ENCODE measurements around the gene CAPN15. TPM values are rescaled to one million over a fixed set of nuclear protein-coding genes. Genes with fewer than 3 reads are reported as not detected.

The CAPN15 gene
- total and polyA plus RNA-seq, 9 of the 15 experiments (the other 6 are each of a cell fraction or from before 2014, with no cell fraction given) = 0.62 to 111 (median 14.2) TPM

GRCh38 chr16:527015-527903, at the start of gene CAPN15 (continued):
- TF ChIP-seq MEIS2 (IDR thresholded peaks at IDR 0.05; ENCODE audit: partially characterized antibody) (peak; percentile 17), TEAD2 (tag; IDR thresholded peaks at IDR 0.05) (no peak), GMEB1 (CRISPR knock-in tag; IDR thresholded peaks at IDR 0.05) (peak; percentile 93), FOXA3 (CRISPR knock-in tag; conservative IDR thresholded peaks at IDR 0.05 in 1 of 2, IDR thresholded peaks at IDR 0.05 in 1 of 2) (no peak), ZBTB7A (IDR thresholded peaks at IDR 0.05; ENCODE audit: borderline replicate concordance, control insufficient read depth, low read depth, low read length) (peak; percentile 53; the same call in 1 of the 2 replicates), ZNF274 (IDR thresholded peaks at IDR 0.05; ENCODE audit: borderline replicate concordance, low read depth, low read length) (no peak), HCFC1 (IDR thresholded peaks at IDR 0.05; ENCODE audit: low read depth, low read length) (peak; percentile 96), ZNF384 (IDR thresholded peaks at IDR 0.05; ENCODE audit: low read depth, low read length) (no peak), SOX6 (IDR thresholded peaks at IDR 0.05) (no peak), SIN3B (IDR thresholded peaks at IDR 0.05; ENCODE audit: low read depth) (peak; percentile 49; the same call in 1 of the 2 replicates), E2F6 (IDR thresholded peaks at IDR 0.05; ENCODE audit: borderline replicate concordance in 1 of 2, extremely low read depth in 1 of 2, insufficient read depth in 1 of 2, insufficient read length in 1 of 2, low read depth in 1 of 2, low read length in 1 of 2, poor library complexity in 1 of 2, severe bottlenecking in 1 of 2) (peak in 1 of 2 experiments; percentile 84), ZNF445 (CRISPR knock-in tag; IDR thresholded peaks at IDR 0.05; ENCODE audit: low read depth) (no peak), PRPF4 (IDR thresholded peaks at IDR 0.05; ENCODE audit: insufficient read depth, low read depth, low read length, poor library complexity, severe bottlenecking) (no peak), ZFP91 (CRISPR knock-in tag; IDR thresholded peaks at IDR 0.05) (no peak), SRSF9 (IDR thresholded peaks at IDR 0.05; ENCODE audit: borderline replicate concordance, low read depth, low read length) (no peak), ZNF316 (IDR thresholded peaks at IDR 0.05) (no peak; the same call in 1 of the 2 replicates), CHD1 (IDR thresholded peaks at IDR 0.05; ENCODE audit: low read length) (peak; percentile 64)
- TF ChIP-seq, protein P1, sequence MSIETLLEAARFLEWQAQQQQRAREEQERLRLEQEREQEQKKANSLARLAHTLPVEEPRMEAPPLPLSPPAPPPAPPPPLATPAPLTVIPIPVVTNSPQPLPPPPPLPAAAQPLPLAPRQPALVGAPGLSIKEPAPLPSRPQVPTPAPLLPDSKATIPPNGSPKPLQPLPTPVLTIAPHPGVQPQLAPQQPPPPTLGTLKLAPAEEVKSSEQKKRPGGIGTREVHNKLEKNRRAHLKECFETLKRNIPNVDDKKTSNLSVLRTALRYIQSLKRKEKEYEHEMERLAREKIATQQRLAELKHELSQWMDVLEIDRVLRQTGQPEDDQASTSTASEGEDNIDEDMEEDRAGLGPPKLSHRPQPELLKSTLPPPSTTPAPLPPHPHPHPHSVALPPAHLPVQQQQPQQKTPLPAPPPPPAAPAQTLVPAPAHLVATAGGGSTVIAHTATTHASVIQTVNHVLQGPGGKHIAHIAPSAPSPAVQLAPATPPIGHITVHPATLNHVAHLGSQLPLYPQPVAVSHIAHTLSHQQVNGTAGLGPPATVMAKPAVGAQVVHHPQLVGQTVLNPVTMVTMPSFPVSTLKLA (conservative IDR thresholded peaks at IDR 0.05) = peak; percentile 66 to 85
- TF ChIP-seq, protein P2, sequence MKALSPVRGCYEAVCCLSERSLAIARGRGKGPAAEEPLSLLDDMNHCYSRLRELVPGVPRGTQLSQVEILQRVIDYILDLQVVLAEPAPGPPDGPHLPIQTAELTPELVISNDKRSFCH (CRISPR knock-in tag; IDR thresholded peaks at IDR 0.05) = no peak
- TF ChIP-seq, protein P2 (tag; IDR thresholded peaks at IDR 0.05) = 0 out of 2 replicates have a peak, but pooled peaks have one; percentile 67

All from K562 (cell line).